ENCODE measurements around the gene SUMO2. TPM values are rescaled to one million over a fixed set of nuclear protein-coding genes. Genes with fewer than 3 reads are reported as not detected.

The SUMO2 gene
- total and polyA plus RNA-seq, 2 experiments from 2014 or later: 139 to 890 TPM

GRCh38 chr17:75124041-75124818, 58.5 kb downstream of the SUMO2 start (continued):
- TF ChIP-seq ZNF462 (CRISPR knock-in tag; IDR thresholded peaks at IDR 0.05) (no peak), CTCF (conservative IDR thresholded peaks at IDR 0.05; ENCODE audit: low read depth in 2 of 2) (peak in 1 of 2 experiments; percentile 30; a peak in 2 of 4 replicates), STAT1 (IDR thresholded peaks at IDR 0.05; ENCODE audit: unreplicated experiment) (no peak)

- DNase-seq (ENCODE audit: low spot score) (no peak), ATAC-seq (no peak)
- Histone ChIP-seq H3K36me3 (ENCODE audit: insufficient read depth) (no peaks in the 10 kb centered on the region), H3K9me2 (ENCODE audit: insufficient read depth) (no peaks in the 10 kb centered on the region), H3K4me2 (no peak overlapping the region), H3K27ac (ENCODE audit: low read depth) (no peak overlapping the region), H3K27me3 (ENCODE audit: insufficient read depth) (no peaks in the 10 kb centered on the region), H3K79me2 (replicated peaks; ENCODE audit: insufficient read depth) (0 out of 2 replicates have a peak, but pooled peaks cover 4% of the 10 kb centered on the region), H2AFZ (no peak overlapping the region), H3F3A (replicated peaks; ENCODE audit: low read depth) (0 out of 2 replicates have a peak, but pooled peaks cover 11% of the 10 kb centered on the region), H3K4me3 (no peak overlapping the region), H4K20me1 (replicated peaks; ENCODE audit: insufficient read depth) (no peaks in the 10 kb centered on the region; the same call in 1 of the 2 replicates), H3K4me1 (ENCODE audit: insufficient read depth) (peaks cover 3% of the 10 kb centered on the region; the same call in 1 of the 2 replicates)
- Mint-ChIP-seq H3K27me3 (ENCODE audit: insufficient read depth, low read depth, poor library complexity) (peaks cover 5% of the 10 kb centered on the region), H3K27ac (no peak overlapping the region), H3K4me1 (peaks cover 10% of the 10 kb centered on the region), H3K4me3 (no peak overlapping the region), H3K9me3 (no peaks in the 10 kb centered on the region), H3K36me3 (ENCODE audit: low read depth) (peaks cover 16% of the 10 kb centered on the region)
- TF ChIP-seq ZNF114 (CRISPR knock-in tag; IDR thresholded peaks at IDR 0.05) (no peak), JUNB (IDR thresholded peaks at IDR 0.05; ENCODE audit: unreplicated experiment) (no peak), STAT1 (IDR thresholded peaks at IDR 0.05; ENCODE audit: unreplicated experiment) (no peak), EZH2 (IDR thresholded peaks at IDR 0.05; ENCODE audit: low read depth, unreplicated experiment) (no peak), ZNF331 (CRISPR knock-in tag; IDR thresholded peaks at IDR 0.05; ENCODE audit: low read depth) (no peak)
These were observed 64.5 kb downstream of the SUMO2 start for GRCh38 chr17:75118307-75118706.

Measured in GM23338 (cell line).